ENCODE results near the gene ATP11A. TPM values are rescaled to one million over a fixed set of nuclear protein-coding genes. Genes with fewer than 3 reads are reported as not detected.

Gene ATP11A
- total RNA-seq, 6 experiments from 2014 or later: 24.3 to 57.4 (median 33.1) TPM

- intact Hi-C loops (cut with DNase I): no loop called here
- whole genome bisulfite sequencing (ENCODE audit: insufficient coverage, low coverage, low lambda C conversion rate, missing lambda C conversion rate): 85% methylated on average over 14 of the region's 19 CpGs
Measured at GRCh38 chr13:112885242-112885781, 195.5 kb downstream of the ATP11A start.

GRCh38 chr13:112885782-112886268 lies 196.0 kb downstream of the ATP11A start:
- Histone ChIP-seq H3K9me3 (no peaks in the 10 kb centered on the region), H3K27ac (peak overlapping the region in 1 of 3 donors; percentile 61), H3K36me3 (peaks cover 0 to 3% (median 0%) of the 10 kb centered on the region in 4 donors), H3K27me3 (no peaks in the 10 kb centered on the region), H3K4me1 (peaks cover 0 to 12% (median 2%) of the 10 kb centered on the region in 4 donors), H3K4me3 (peak overlapping the region in 1 of 3 donors; percentile 34)
- peak; percentile 57 for TF ChIP-seq POLR2A (IDR thresholded peaks at IDR 0.05)
- TF ChIP-seq, protein P1, sequence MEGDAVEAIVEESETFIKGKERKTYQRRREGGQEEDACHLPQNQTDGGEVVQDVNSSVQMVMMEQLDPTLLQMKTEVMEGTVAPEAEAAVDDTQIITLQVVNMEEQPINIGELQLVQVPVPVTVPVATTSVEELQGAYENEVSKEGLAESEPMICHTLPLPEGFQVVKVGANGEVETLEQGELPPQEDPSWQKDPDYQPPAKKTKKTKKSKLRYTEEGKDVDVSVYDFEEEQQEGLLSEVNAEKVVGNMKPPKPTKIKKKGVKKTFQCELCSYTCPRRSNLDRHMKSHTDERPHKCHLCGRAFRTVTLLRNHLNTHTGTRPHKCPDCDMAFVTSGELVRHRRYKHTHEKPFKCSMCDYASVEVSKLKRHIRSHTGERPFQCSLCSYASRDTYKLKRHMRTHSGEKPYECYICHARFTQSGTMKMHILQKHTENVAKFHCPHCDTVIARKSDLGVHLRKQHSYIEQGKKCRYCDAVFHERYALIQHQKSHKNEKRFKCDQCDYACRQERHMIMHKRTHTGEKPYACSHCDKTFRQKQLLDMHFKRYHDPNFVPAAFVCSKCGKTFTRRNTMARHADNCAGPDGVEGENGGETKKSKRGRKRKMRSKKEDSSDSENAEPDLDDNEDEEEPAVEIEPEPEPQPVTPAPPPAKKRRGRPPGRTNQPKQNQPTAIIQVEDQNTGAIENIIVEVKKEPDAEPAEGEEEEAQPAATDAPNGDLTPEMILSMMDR (IDR thresholded peaks at IDR 0.05): no peak
- ATAC-seq: peak; percentile 93 to 96 (median 95)
- intact Hi-C loops (cut with DNase I): no loop called here
- DNase-seq: peak; percentile 90 to 94 (median 94)
- WGBS (ENCODE audit: insufficient coverage, low coverage, low lambda C conversion rate, missing lambda C conversion rate): 6% methylated on average over 3 of the region's 25 CpGs

More at GRCh38 chr13:112885242-112885781, 195.5 kb downstream of the ATP11A start:
- peaks cover 0 to 12% (median 2%) of the 10 kb centered on the region in 4 donors for H3K4me1 ChIP-seq
- TF ChIP-seq, protein P1 (IDR thresholded peaks at IDR 0.05): no peak
- no peak for TF ChIP-seq POLR2A (IDR thresholded peaks at IDR 0.05)
- ATAC-seq: no peak
- H3K4me3 ChIP-seq: no peak overlapping the region
- H3K27me3 ChIP-seq: no peaks in the 10 kb centered on the region
- peak overlapping the region in 1 of 3 donors; percentile 61 for H3K27ac ChIP-seq
- peaks cover 0 to 7% (median 0%) of the 10 kb centered on the region in 4 donors for H3K36me3 ChIP-seq
- no peak for DNase-seq
- no peaks in the 10 kb centered on the region for H3K9me3 ChIP-seq

GRCh38 chr13:112887151-112887550 lies 197.3 kb downstream of the ATP11A start:
- no peak for TF ChIP-seq POLR2A (IDR thresholded peaks at IDR 0.05)
- TF ChIP-seq, protein P1 (IDR thresholded peaks at IDR 0.05): no peak
- WGBS (ENCODE audit: insufficient coverage, low coverage, low lambda C conversion rate, missing lambda C conversion rate): 54% methylated on average over 2 of the region's 6 CpGs
- H3K27ac ChIP-seq: no peak overlapping the region
- H3K36me3 ChIP-seq: no peaks in the 10 kb centered on the region
- DNase-seq: peak in 1 of 3 donors; percentile 50
- H3K9me3 ChIP-seq: no peaks in the 10 kb centered on the region
- peaks cover 0 to 12% (median 3%) of the 10 kb centered on the region in 4 donors for H3K4me1 ChIP-seq
- no peak for ATAC-seq
- intact Hi-C loops (cut with DNase I): no loop called here
- H3K27me3 ChIP-seq: no peaks in the 10 kb centered on the region
- no peak overlapping the region for H3K4me3 ChIP-seq

GRCh38 chr13:112887557-112887991 lies 197.7 kb downstream of the ATP11A start:
- Histone ChIP-seq H3K4me1 (peaks cover 0 to 14% (median 5%) of the 10 kb centered on the region in 4 donors), H3K4me3 (no peak overlapping the region), H3K27me3 (no peaks in the 10 kb centered on the region), H3K9me3 (no peaks in the 10 kb centered on the region), H3K27ac (no peak overlapping the region), H3K36me3 (no peaks in the 10 kb centered on the region)
- intact Hi-C loops (cut with DNase I): no loop called here
- TF ChIP-seq, protein P1 (IDR thresholded peaks at IDR 0.05): no peak
- no peak for TF ChIP-seq POLR2A (IDR thresholded peaks at IDR 0.05)
- WGBS (ENCODE audit: insufficient coverage, low coverage, low lambda C conversion rate, missing lambda C conversion rate): no CpG with 5 or more reads among the region's 10 CpGs
- DNase-seq (peak in 2 of 3 donors; percentile 21 to 49), ATAC-seq (no peak)
